Endodermal cell (in vitro differentiated cells): ENCODE measurements around the gene OOSP4B. TPM values are rescaled to one million over a fixed set of nuclear protein-coding genes. Genes with fewer than 3 reads are reported as not detected.

ENCODE experiments used
- DNase-seq: peaks from one replicate; pipeline ENCODE4 v3.0.0-alpha.2; 2017
- H3K27ac ChIP-seq: 2 replicates; pipeline ENCODE4 v1.5.1; 2013; ENCODE audit warnings: mild to moderate bottlenecking, low read depth, low read length, moderate library complexity
- H3K27me3 ChIP-seq: 2 replicates; pipeline ENCODE4 v1.6.1; 2013; ENCODE audit warnings: mild to moderate bottlenecking, low read length, moderate library complexity; ENCODE audit not compliant: insufficient read depth, control insufficient read depth, poor library complexity, severe bottlenecking
- H3K36me3 ChIP-seq: 2 replicates; pipeline ENCODE4 v1.7.0; 2013; ENCODE audit warnings: mild to moderate bottlenecking, low read length, moderate library complexity; ENCODE audit not compliant: control insufficient read depth, insufficient read depth
- H3K4me1 ChIP-seq: one replicate; pipeline ENCODE4 v1.7.0; 2013; ENCODE audit warnings: low read length; ENCODE audit not compliant: control insufficient read depth, insufficient read depth
- H3K4me3 ChIP-seq: 2 replicates; pipeline ENCODE4 v1.5.1; 2013; ENCODE audit warnings: mild to moderate bottlenecking, low read length, moderate library complexity
- H3K9ac ChIP-seq: 2 replicates; pipeline ENCODE4 v1.6.1; 2013; ENCODE audit warnings: mild to moderate bottlenecking, low read length, moderate library complexity; ENCODE audit not compliant: poor library complexity, severe bottlenecking; ENCODE audit errors: extremely low read depth
- H3K9me3 ChIP-seq: 2 replicates; pipeline ENCODE4 v1.6.1; 2013; ENCODE audit warnings: mild to moderate bottlenecking, low read length, moderate library complexity; ENCODE audit not compliant: control insufficient read depth
- H3K27ac Mint-ChIP-seq: 2 replicates; pipeline ENCODE4 v1.8.0; 2020; ENCODE audit warnings: mixed read lengths
- H3K27me3 Mint-ChIP-seq: 2 replicates; pipeline ENCODE4 v1.8.0; 2021; ENCODE audit warnings: mild to moderate bottlenecking, mixed read lengths; ENCODE audit not compliant: insufficient read depth
- H3K36me3 Mint-ChIP-seq: 2 replicates; pipeline ENCODE4 v1.8.0; 2020; ENCODE audit warnings: low read depth, mixed read lengths
- H3K4me1 Mint-ChIP-seq: 2 replicates; pipeline ENCODE4 v1.8.0; 2020; ENCODE audit warnings: mixed read lengths
- H3K4me3 Mint-ChIP-seq: 2 replicates; pipeline ENCODE4 v1.8.0; 2020; ENCODE audit warnings: mild to moderate bottlenecking, moderate library complexity, mixed read lengths
- H3K9me3 Mint-ChIP-seq: 2 replicates; pipeline ENCODE4 v1.8.0; 2020; ENCODE audit warnings: mild to moderate bottlenecking, mixed read lengths
- WGBS, 2 experiments: methylation state at CpG; one replicate each; pipeline versions ENCODE4 v1.1.5 to v1.1.7; 2013; ENCODE audit warnings: missing lambda C conversion rate in 2 of 2, mixed read lengths in 1 of 2; ENCODE audit not compliant: insufficient coverage in 1 of 2, insufficient read length in 1 of 2; 5-methylcytosine and 5-hydroxymethylcytosine counted together
- total RNA-seq, 2 donors: library from RNA; stranded (reverse); fragmentation: NEBNext Ultra II Directional in 1 of 2; extraction: Animal tissue kit (Norgen Biotek cat#: 25700) in 1 of 2; gene quantifications; 2 replicates in 1 of 2; 3 replicates in 1 of 2; pipeline ENCODE4 v1.2.1, GENCODE V29; 2021
- TF ChIP-seq, protein P1 (sequence below): fragments of 200-600 bp; sonication (generic); conservative IDR thresholded peaks from 2 replicates; pipeline ENCODE4 v1.5.0; 2021; ENCODE audit warnings: antibody characterized with exemption, mild to moderate bottlenecking

Gene OOSP4B
- total RNA-seq, 2 donors from 2014 or later: not detected

DNA sequence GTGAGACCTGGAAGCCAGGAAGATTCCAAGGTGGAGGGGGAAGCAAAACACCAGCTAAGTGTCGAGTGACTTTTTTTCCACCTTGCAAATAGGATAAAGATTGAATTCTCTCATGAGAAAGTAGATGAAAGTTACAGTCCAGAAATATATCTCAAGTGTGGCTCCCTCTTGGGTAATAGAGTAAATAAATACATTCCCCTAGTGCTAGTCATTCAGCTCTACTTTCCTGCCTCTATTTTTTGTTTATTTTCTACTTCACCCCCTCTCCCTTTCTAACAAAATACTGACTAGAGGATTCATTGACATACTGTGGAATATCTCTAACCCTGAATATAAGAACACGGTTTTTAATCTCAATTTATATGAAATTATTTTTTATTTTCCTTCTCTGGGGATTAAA lies 19.2 kb upstream of the OOSP4B start:
- peaks cover 7% of the 10 kb centered on the region for H3K4me1 Mint-ChIP-seq
- no peak for DNase-seq
- no peaks in the 10 kb centered on the region for H3K9me3 Mint-ChIP-seq
- H3K4me3 ChIP-seq: no peak overlapping the region
- H3K9ac ChIP-seq: no peak overlapping the region
- no peaks in the 10 kb centered on the region for H3K4me1 ChIP-seq
- peaks cover 12% of the 10 kb centered on the region for H3K27me3 ChIP-seq
- TF ChIP-seq, protein P1, sequence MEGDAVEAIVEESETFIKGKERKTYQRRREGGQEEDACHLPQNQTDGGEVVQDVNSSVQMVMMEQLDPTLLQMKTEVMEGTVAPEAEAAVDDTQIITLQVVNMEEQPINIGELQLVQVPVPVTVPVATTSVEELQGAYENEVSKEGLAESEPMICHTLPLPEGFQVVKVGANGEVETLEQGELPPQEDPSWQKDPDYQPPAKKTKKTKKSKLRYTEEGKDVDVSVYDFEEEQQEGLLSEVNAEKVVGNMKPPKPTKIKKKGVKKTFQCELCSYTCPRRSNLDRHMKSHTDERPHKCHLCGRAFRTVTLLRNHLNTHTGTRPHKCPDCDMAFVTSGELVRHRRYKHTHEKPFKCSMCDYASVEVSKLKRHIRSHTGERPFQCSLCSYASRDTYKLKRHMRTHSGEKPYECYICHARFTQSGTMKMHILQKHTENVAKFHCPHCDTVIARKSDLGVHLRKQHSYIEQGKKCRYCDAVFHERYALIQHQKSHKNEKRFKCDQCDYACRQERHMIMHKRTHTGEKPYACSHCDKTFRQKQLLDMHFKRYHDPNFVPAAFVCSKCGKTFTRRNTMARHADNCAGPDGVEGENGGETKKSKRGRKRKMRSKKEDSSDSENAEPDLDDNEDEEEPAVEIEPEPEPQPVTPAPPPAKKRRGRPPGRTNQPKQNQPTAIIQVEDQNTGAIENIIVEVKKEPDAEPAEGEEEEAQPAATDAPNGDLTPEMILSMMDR: no peak
- no peaks in the 10 kb centered on the region for H3K9me3 ChIP-seq
- H3K27me3 Mint-ChIP-seq: peaks cover 5% of the 10 kb centered on the region
- H3K36me3 ChIP-seq: no peaks in the 10 kb centered on the region
- 100% methylated on average over 2 of the region's 2 CpGs; no CpG with 5 or more reads in 1 of the 2 experiments for WGBS, 2 experiments
- H3K36me3 Mint-ChIP-seq: no peaks in the 10 kb centered on the region
- H3K27ac ChIP-seq: no peak overlapping the region
- no peak overlapping the region for H3K27ac Mint-ChIP-seq
- H3K4me3 Mint-ChIP-seq: no peak overlapping the region

DNA sequence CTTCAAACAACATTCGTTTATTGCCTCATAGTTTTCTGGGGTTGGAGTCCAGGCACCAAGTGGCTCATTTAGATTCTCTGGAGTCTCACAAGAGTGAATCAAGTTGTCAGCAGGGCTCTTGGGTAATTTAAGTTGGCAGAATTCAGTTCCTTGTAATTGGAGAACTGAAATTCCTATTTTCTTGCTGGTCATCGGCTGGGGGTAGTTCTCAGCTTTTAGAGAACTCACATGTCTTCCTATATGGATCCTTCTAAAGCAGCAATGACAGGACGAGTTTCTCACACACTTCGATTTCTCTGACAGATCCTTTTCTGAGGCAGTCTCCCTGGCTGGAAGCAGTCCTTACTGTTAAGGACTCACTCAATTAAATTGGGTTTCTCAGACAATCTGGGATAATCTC lies 17.3 kb upstream of the OOSP4B start:
- Mint-ChIP-seq H3K4me3 (no peak overlapping the region), H3K9me3 (no peaks in the 10 kb centered on the region), H3K36me3 (no peaks in the 10 kb centered on the region), H3K27me3 (peaks cover 5% of the 10 kb centered on the region), H3K4me1 (peaks cover 6% of the 10 kb centered on the region), H3K27ac (no peak overlapping the region)
- Histone ChIP-seq H3K9me3 (no peaks in the 10 kb centered on the region), H3K27ac (no peak overlapping the region), H3K4me1 (no peaks in the 10 kb centered on the region), H3K36me3 (no peaks in the 10 kb centered on the region), H3K4me3 (no peak overlapping the region), H3K9ac (no peak overlapping the region), H3K27me3 (peaks cover 12% of the 10 kb centered on the region)
- TF ChIP-seq, protein P1: no peak
- 90 to 91% methylated on average over 4 of the region's 4 CpGs for WGBS, 2 experiments
- DNase-seq: no peak

DNA sequence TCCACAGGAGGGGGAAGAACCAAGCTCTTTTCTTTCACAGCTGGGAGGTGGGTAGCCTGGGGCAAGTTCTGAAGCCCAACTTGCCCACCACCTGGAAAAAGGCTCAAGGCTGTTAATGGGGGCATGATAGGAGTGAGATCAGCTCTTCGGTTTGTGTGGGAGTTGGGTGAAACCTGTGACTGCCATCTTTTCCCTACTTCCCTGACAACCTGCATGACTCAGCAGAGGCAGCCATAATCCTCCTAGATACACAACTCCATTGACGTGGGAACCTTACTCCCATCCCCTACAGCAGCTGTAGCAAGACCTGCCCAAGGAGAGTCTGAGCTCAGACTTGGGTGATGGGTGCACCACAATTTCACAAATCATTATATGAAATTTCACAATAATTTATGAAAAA lies 13.3 kb upstream of the OOSP4B start:
- Histone ChIP-seq H3K4me3 (no peak overlapping the region), H3K9ac (no peak overlapping the region), H3K27ac (no peak overlapping the region), H3K4me1 (no peaks in the 10 kb centered on the region), H3K9me3 (no peaks in the 10 kb centered on the region), H3K36me3 (no peaks in the 10 kb centered on the region), H3K27me3 (no peaks in the 10 kb centered on the region)
- Mint-ChIP-seq H3K36me3 (no peaks in the 10 kb centered on the region), H3K27ac (peak overlapping the region; percentile 72), H3K4me3 (no peak overlapping the region), H3K4me1 (peaks cover 6% of the 10 kb centered on the region), H3K27me3 (no peaks in the 10 kb centered on the region), H3K9me3 (no peaks in the 10 kb centered on the region)
- TF ChIP-seq, protein P1: no peak
- no peak for DNase-seq
- 84% methylated on average over 1 of the region's 2 CpGs; no CpG with 5 or more reads in 1 of the 2 experiments for WGBS, 2 experiments
